Epithelial cell of esophagus (primary cell): ENCODE results near the gene RUFY1.

Experiments
- DNase-seq: peaks from one replicate; pipeline ENCODE4 v3.0.0; 2010; ENCODE audit warnings: low read depth
- H3K4me3 ChIP-seq: 2 replicates; pipeline ENCODE4 v1.5.1; 2011; ENCODE audit warnings: mild to moderate bottlenecking, low read length, control low read depth
- TF ChIP-seq, protein P1 (sequence below): IDR thresholded peaks from 2 replicates; pipeline ENCODE4 v1.5.1; 2011; ENCODE audit warnings: low read depth, mild to moderate bottlenecking, low read length, control low read depth, inconsistent platforms; ENCODE audit not compliant: insufficient read depth; ENCODE audit errors: missing control alignments

RUFY1 gene

DNA sequence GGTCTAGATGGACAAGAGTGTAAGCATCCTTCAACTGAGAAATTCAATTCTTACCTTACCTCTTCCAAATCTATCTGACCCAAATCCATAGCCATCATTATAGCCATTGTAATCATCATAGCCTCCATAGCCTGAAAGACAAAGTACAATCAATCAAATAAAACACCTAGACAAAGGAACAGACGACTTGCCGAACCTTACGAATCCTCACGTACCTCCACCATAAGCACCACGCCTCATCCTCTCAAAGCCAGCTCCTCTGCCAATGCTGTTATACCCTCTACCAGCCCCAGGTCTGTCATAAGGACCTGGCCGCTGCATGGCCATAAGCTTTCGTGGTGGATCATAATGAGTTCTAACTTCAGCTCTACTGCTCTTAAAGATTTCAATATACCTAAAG, 67.6 kb downstream of the RUFY1 start:
- TF ChIP-seq, protein P1, sequence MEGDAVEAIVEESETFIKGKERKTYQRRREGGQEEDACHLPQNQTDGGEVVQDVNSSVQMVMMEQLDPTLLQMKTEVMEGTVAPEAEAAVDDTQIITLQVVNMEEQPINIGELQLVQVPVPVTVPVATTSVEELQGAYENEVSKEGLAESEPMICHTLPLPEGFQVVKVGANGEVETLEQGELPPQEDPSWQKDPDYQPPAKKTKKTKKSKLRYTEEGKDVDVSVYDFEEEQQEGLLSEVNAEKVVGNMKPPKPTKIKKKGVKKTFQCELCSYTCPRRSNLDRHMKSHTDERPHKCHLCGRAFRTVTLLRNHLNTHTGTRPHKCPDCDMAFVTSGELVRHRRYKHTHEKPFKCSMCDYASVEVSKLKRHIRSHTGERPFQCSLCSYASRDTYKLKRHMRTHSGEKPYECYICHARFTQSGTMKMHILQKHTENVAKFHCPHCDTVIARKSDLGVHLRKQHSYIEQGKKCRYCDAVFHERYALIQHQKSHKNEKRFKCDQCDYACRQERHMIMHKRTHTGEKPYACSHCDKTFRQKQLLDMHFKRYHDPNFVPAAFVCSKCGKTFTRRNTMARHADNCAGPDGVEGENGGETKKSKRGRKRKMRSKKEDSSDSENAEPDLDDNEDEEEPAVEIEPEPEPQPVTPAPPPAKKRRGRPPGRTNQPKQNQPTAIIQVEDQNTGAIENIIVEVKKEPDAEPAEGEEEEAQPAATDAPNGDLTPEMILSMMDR, result no peak
- DNase-seq, result no peak
- no peak overlapping the region for H3K4me3 ChIP-seq

DNA sequence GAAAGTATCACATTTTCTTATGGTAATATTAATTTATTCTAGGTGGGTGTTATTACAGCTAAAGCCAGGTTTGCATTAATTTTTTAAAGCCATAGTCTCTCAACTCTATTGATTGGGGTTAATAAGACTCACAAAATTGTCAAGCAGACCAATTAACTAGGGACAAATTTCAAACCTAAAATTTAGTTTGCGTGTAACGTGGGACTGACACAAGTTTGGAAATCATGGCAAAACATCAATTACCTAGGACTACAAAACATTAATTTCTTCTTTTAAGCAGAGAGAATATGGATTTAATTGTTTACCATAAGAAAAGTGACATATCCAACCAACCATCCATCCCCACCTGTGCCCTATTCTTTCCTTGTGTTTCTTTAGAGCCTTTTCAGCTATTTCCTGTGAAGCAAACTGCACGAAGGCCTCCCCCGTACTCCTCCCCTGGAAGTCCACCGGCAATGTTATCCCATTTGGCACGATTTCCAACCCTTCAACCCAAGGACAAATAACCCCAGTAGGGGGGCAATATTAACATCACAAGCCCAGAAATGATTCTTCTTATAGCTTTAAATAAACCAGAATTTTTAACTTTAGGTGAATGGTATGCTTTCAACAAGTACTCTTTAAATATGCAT, 68.7 kb downstream of the RUFY1 start:
- no peak for DNase-seq
- TF ChIP-seq, protein P1, result no peak
- H3K4me3 ChIP-seq, result peak overlapping the region; percentile 73

DNA sequence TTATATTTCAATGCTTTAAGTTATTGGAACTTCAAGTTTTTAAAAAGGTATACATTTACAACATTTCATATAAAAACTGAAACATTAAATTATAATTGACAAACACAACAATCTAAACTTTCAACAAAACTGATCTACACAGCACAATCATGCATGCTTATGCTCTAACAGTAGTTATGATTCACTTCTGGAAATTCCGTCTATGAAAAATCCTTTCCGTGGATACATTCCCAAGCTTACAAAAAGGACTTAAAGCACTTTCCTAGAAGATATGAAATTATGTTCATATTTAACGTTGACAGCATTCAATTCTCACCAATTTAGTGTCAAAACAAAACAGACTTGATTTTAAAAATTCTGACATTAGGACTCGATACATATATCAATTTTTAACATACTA, 69.4 kb downstream of the RUFY1 start:
- H3K4me3 ChIP-seq, result peak overlapping the region; percentile 73
- TF ChIP-seq, protein P1, result no peak

DNA sequence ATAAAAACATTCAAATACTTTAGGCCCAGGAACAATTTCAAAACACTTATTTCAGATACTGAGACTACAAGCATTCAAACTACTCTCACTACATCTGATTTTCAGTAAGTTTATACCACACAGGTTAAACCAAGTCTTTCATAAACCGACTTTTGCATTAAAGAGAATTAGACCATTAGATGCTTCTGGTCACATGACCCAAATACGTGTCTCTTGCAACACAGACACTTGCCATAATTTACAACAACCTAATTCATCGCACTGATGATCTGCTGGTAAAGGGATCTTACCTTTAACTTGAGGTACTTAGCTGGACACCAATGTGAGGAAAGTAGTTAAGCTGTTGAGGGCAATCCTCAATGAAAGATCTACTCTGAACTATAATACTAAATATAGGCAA, 69.9 kb downstream of the RUFY1 start:
- TF ChIP-seq, protein P1, result no peak
- DNase-seq, result no peak

More for the DNA sequence above, 69.4 kb downstream of the RUFY1 start:
- DNase-seq, result no peak

DNA sequence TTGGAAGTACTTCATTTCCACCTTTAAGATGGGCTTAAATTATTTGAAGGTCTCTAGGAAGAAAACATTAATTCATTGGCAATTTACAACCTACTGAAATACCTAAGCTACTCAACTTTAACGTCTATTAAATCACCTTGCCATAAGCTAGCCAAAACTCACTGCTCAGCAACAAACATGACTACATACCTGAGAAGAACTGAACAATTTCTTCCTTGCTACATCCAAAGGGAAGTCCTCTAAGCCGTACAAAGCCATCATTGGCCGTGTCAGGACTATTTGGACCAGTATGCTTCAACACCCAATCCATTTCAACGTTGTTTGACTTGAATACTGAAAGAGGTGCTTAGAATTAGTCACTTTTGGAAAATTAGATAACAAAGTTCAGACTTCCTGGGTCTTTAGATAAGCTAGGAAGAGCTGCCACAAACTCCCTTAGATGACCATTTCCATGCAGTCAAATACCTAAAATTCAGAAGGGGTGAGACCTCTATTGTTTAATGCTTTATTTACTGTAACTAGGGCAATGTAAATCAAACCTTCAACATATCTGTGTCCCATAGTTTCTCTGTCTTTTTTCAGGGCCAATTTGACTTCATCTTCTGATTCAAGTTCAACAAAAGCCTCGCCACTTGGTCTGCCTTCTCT, 70.5 kb downstream of the RUFY1 start:
- no peak for DNase-seq
- peak overlapping the region; percentile 73 for H3K4me3 ChIP-seq
- TF ChIP-seq, protein P1, result no peak

More for the DNA sequence above, 69.9 kb downstream of the RUFY1 start:
- H3K4me3 ChIP-seq, result peak overlapping the region; percentile 73

DNA sequence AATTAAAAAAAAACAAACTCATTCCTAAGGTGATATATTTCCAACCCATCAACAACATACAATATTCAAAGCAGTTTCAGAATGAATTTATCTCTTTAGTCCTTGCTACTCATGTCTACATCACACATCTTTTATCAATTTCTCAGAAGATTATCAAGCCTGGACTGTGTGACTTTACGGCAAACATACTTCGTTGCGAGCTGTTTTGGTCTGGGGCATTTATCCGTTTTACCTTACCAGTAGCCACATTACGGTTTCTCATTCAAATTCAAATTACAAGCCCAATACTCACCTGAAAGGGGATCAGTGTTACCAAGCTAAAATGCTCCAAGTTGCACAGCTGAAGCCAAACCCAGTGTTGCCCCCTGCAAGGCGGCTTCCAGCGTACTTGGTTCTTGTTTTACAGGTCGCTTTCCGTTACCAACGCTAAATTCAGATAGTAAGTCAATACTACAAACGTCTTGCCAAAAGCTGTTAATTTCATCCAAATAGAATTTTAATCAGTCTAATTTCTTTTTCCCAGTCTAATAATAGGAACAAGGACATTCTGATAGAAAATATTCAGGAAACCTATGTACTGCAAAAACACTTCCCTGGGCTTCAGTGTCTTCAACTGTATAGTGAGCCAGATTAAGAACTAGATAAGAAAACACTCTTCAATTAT, 71.3 kb downstream of the RUFY1 start:
- peak overlapping the region; percentile 73 for H3K4me3 ChIP-seq
- TF ChIP-seq, protein P1, result no peak
- no peak for DNase-seq
